ENCODE data around the gene LRIG1. TPM values are rescaled to one million over a fixed set of nuclear protein-coding genes. Genes with fewer than 3 reads are reported as not detected.

LRIG1 gene
- total RNA-seq, 1 experiment from 2014 or later, result 24.1 TPM

DNA sequence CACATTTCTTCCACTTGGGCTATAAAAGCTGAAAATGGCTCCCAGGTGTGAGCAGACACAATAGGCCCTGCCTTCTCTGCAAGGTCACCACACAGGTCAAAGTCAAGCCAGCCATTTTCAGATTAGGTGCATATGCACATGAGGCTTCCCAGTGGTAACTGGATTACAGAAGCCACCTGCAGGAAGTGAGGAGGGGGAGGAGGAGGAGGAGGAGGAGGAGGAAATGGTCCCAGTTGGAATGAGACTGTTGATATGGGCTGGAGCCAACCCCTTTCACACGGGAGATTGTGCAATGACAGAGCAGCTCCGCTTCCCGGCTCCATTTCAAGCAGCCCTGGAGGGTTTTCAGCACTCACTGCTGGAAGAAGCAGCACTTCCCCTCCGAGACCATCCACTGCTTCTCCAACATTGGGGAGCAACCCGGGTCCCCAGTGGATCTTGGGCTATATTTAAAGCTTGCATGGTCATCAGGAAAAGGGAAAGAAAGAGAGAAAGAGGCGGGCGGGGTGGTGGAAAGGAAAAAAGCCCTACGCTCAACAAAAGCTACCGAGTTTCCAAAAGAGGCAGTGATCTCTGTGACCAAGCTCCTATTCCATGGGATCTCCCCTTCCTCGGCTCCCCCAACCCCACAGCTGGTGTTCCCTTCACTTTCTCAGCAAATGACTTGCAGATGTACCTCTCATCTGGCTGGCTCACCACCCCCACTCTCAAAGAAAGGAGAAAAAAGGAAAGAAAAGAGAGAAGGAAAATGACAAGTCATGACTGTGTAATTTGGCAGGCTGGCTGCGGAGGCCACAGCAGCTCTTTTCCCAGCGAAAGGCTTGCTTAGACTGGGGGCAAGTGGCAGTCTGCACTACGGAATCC is 58.3 kb downstream of the LRIG1 start:
- intact Hi-C loops (cut with micrococcal nuclease; ENCODE audit: unreplicated experiment), result no loop called here
- TF ChIP-seq, protein P1, sequence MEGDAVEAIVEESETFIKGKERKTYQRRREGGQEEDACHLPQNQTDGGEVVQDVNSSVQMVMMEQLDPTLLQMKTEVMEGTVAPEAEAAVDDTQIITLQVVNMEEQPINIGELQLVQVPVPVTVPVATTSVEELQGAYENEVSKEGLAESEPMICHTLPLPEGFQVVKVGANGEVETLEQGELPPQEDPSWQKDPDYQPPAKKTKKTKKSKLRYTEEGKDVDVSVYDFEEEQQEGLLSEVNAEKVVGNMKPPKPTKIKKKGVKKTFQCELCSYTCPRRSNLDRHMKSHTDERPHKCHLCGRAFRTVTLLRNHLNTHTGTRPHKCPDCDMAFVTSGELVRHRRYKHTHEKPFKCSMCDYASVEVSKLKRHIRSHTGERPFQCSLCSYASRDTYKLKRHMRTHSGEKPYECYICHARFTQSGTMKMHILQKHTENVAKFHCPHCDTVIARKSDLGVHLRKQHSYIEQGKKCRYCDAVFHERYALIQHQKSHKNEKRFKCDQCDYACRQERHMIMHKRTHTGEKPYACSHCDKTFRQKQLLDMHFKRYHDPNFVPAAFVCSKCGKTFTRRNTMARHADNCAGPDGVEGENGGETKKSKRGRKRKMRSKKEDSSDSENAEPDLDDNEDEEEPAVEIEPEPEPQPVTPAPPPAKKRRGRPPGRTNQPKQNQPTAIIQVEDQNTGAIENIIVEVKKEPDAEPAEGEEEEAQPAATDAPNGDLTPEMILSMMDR (conservative IDR thresholded peaks at IDR 0.05; ENCODE audit: low read depth, low read length), result no peak
- TF ChIP-seq EZH2 (IDR thresholded peaks at IDR 0.05; ENCODE audit: borderline replicate concordance, low read depth, low read length, poor library complexity, severe bottlenecking), result no peak
- POLR2A ChIA-PET (ENCODE audit: low non-redundant PET), result no interaction called here
- no peak overlapping the region for H3K4me3 ChIP-seq (ENCODE audit: low read depth, low read length, poor library complexity, severe bottlenecking)
- CTCF ChIA-PET, result interaction anchor here (0.6 kb wide), 1 partner anchor 1108 kb away, joined by 3 read pairs; no protein-coding TSS in a partner anchor
- H3K4me1 ChIP-seq (ENCODE audit: insufficient read depth, low read length, poor library complexity, severe bottlenecking), result peaks cover 46% of the 10 kb centered on the region
- H3K9me3 ChIP-seq (ENCODE audit: low read depth, low read length, poor library complexity, severe bottlenecking), result no peaks in the 10 kb centered on the region
- H3K36me3 ChIP-seq (ENCODE audit: insufficient read depth, low read length, poor library complexity, severe bottlenecking), result no peaks in the 10 kb centered on the region
- no TSS peak for BruUV-seq (replicated peaks)
- H3K27ac ChIP-seq (ENCODE audit: low read depth, low read length, poor library complexity, severe bottlenecking), result peak overlapping the region; percentile 86
- peak; percentile 65 for DNase-seq (ENCODE audit: low spot score)
- no peaks in the 10 kb centered on the region for H3K27me3 ChIP-seq (replicated peaks; ENCODE audit: insufficient read depth, low read depth, low read length, poor library complexity)

DNA sequence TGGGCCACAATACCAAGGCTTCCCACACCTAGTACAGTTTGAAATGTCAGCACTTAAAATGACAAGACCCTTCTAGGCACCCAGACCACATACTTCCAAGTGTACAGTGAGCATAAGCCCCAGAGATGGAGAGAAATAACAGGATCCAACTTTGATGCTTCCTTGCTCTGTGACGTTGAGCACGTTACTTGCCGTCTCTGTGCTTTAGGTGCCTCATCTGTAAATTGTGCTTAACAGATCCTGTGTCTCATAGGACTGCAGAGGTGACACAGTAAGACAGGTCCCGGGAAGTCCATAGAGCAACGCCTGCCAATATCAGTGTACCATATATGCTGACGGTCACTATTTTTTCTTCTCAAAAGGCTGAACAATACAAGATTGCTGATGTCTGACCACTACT is 59.1 kb downstream of the LRIG1 start:
- intact Hi-C loops (cut with micrococcal nuclease; ENCODE audit: unreplicated experiment), result no loop called here
- BruUV-seq (replicated peaks), result no TSS peak
- no peaks in the 10 kb centered on the region for H3K36me3 ChIP-seq (ENCODE audit: insufficient read depth, low read length, poor library complexity, severe bottlenecking)

DNA sequence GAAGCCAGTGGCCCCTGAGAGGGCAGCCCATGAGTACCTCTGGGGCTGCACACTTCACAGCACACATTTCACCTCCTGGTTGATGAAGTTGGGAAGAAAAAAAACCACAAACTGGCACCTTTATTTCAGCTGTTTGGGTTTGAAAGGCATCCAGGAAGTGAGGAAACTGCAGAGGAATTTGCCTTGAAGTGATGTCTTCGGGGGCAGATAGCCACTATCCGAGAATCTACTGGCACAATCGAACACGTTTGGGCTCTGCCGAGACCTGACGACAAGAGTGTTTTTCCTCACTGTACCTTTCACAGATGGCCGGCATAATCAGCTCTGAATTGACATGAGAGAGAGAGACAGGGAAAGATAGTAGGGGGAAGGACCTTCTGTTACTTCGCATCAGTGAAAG is 59.7 kb downstream of the LRIG1 start:
- intact Hi-C loops (cut with micrococcal nuclease; ENCODE audit: unreplicated experiment), result no loop called here
- ChIA-PET CTCF (no interaction called here), POLR2A (ENCODE audit: low non-redundant PET) (no interaction called here)
- no peaks in the 10 kb centered on the region for H3K36me3 ChIP-seq (ENCODE audit: insufficient read depth, low read length, poor library complexity, severe bottlenecking)
- peak overlapping the region; percentile 28 for H3K27ac ChIP-seq (ENCODE audit: low read depth, low read length, poor library complexity, severe bottlenecking)
- H3K4me3 ChIP-seq (ENCODE audit: low read depth, low read length, poor library complexity, severe bottlenecking), result no peak overlapping the region
- TF ChIP-seq EZH2 (IDR thresholded peaks at IDR 0.05; ENCODE audit: borderline replicate concordance, low read depth, low read length, poor library complexity, severe bottlenecking), result no peak
- TF ChIP-seq, protein P1 (conservative IDR thresholded peaks at IDR 0.05; ENCODE audit: low read depth, low read length), result no peak
- BruUV-seq (replicated peaks), result no TSS peak
- peaks cover 46% of the 10 kb centered on the region for H3K4me1 ChIP-seq (ENCODE audit: insufficient read depth, low read length, poor library complexity, severe bottlenecking)
- no peaks in the 10 kb centered on the region for H3K27me3 ChIP-seq (replicated peaks; ENCODE audit: insufficient read depth, low read depth, low read length, poor library complexity)
- H3K9me3 ChIP-seq (ENCODE audit: low read depth, low read length, poor library complexity, severe bottlenecking), result no peaks in the 10 kb centered on the region
- no peak for DNase-seq (ENCODE audit: low spot score)

More for the DNA sequence above, 59.1 kb downstream of the LRIG1 start:
- peaks cover 46% of the 10 kb centered on the region for H3K4me1 ChIP-seq (ENCODE audit: insufficient read depth, low read length, poor library complexity, severe bottlenecking)
- H3K4me3 ChIP-seq (ENCODE audit: low read depth, low read length, poor library complexity, severe bottlenecking), result no peak overlapping the region
- CTCF ChIA-PET, result no interaction called here
- no peak for DNase-seq (ENCODE audit: low spot score)
- POLR2A ChIA-PET (ENCODE audit: low non-redundant PET), result no interaction called here
- H3K9me3 ChIP-seq (ENCODE audit: low read depth, low read length, poor library complexity, severe bottlenecking), result no peaks in the 10 kb centered on the region
- H3K27me3 ChIP-seq (replicated peaks; ENCODE audit: insufficient read depth, low read depth, low read length, poor library complexity), result no peaks in the 10 kb centered on the region
- peak overlapping the region; percentile 86 for H3K27ac ChIP-seq (ENCODE audit: low read depth, low read length, poor library complexity, severe bottlenecking)
- TF ChIP-seq EZH2 (IDR thresholded peaks at IDR 0.05; ENCODE audit: borderline replicate concordance, low read depth, low read length, poor library complexity, severe bottlenecking), result no peak
- TF ChIP-seq, protein P1 (conservative IDR thresholded peaks at IDR 0.05; ENCODE audit: low read depth, low read length), result no peak

Measured in A673 (cell line).